Measurements from ENCODE around the gene CLOCK.

The CLOCK gene

DNA sequence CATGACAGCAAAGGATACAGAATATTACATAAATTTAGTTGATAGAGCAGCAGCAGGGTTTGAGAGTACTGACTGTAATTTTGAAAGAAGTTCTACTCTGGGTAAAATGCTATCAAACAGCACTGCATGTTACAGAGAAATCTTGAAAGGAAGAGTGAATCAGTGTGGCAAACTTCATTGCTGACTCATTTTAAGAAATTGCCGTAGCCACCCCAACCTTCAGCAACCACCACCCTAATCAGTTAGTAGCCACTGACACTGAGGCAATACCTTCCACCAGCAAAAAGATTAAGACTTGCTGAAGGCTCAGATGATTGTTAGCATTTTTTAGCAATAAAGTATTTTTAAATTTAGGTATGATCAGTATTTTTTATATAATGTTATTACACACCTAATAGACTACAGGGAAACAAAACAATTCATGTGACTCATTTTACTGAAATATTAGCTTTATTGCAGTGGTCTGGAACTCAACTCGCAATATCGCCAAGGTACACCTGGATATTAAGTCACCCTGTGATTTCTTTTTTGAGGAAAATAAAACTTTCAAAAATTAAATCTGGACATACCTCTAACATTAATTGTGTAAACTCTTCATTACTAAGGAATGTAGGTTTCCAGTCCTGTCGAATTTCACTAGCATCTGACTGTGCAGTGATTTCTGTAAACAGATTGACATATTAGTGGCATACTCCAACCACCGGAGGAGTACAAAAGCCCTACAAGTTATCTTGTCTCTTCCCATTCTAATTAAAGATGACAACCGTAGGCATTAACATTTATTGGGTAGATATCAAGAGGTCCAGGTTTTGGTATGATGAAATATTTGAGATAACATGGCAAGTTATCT lies 71.1 kb downstream of the CLOCK start:
- ATAC-seq, result peak; percentile 56 to 61

GRCh38 chr4:55469979-55470378 lies 76.7 kb downstream of the CLOCK start:
- no peak for ATAC-seq

GRCh38 chr4:55468724-55469123 lies 78.0 kb downstream of the CLOCK start:
- ATAC-seq, result no peak

DNA sequence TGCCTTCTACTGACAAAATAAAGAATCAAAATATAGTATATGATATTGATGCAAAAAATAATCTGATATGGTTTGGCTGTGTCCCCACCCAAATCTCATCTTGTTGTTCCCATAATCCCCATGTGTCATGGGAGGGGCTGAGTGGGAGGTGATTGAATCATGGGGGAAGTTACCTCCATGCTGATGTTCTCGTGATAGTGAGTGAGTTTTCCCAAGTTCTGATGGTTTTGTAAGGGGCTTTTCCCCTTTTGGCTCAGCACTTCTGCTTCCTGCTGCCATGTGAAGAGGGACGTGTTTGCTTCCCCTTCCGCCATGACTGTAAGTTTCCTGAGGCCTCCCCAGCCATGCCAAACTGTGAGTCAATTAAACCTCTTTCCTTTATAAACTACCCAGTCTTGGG lies 80.7 kb downstream of the CLOCK start:
- ATAC-seq, result no peak

DNA sequence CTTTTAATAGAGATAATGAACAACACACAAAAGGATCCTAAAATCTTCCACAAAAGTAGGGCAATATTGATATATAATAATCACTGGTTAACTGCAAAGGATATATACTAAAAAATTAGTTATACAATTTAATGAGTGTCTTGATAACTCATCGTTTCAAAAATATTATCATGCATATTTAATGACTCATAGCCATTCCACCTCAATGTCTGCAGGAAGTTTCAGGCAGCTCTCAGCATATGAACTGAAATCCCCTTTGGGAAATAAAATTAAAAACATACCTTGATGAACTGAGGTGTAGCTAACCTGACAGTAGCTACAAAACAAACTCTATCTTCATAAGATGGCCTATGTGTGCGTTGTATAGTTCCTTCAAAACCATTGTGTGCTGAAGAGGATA lies 88.1 kb downstream of the CLOCK start:
- no peak for ATAC-seq

DNA sequence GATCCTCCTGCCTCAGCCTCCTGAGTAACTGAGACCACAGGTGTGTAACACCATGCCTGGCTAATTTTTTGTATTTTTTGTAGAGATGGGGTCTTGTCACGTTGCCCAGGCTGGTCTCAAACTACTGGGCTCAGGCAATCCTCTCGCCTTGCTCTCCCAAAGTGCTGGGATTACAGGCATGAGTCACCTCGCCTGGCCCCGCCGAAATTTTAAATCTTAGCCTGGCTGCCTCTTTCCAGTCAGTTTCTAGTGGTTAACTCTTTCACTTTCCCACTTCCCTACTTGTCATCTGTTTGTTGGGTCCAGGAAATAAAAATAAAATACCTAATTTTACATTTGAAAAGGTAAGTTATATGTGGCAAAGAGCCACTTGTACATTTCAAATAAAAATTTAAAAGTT lies 88.5 kb downstream of the CLOCK start:
- ATAC-seq, result no peak

- no peak for ATAC-seq
These were observed 96.1 kb downstream of the CLOCK start for GRCh38 chr4:55450566-55450965.

DNA sequence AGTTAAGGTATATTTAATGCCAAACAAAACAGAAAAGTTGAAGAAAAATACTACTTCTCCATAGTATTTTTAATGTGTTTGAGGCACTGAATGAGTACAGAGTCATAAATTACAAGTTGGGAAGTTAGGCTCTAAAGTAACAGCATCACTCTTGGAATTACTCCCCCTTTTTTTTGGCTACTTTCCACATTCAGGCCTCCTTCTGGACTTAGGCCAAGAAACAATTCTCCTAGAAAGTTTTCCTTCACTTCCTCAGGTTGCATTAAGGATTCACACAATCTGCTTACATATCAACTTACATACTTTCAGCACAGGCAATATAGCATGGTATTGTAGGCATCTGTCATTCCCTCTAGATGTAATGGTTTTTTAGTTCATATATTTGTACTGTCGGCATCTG lies 98.9 kb downstream of the CLOCK start:
- ATAC-seq, result no peak

- no peak for ATAC-seq
These were observed 99.5 kb downstream of the CLOCK start for GRCh38 chr4:55447108-55447708.

- no peak for ATAC-seq
These were observed 100.2 kb downstream of the CLOCK start for GRCh38 chr4:55446578-55446922.

DNA sequence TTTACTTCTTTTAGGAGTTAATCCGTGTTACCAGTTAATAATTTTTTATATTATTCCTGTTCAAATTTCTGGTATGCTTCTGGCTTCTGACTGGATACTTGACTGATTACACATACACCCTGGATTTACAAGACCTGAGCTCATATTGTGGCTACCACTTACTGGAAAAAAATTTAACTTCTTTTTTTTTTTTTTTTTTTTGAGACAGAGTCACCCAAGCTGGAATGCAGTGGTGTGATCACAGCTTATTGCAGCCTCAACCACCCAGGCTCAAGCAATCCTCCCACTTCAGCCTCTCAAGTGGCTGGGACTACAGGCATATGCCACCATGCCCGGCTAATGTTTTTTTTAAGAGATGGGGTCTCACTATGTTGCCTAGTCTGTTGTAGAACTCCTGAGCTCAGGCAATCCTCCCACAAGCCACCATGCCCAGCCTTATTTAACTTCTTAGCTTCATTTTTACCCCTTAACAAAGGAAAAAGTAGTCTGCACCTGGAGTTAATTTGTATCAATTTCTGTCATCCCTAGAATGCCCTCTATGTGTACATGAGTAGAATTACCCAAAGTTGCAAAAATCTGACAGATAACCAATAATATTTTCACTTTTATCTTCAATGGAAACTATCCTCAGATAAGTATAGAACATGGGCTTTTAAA lies 100.7 kb downstream of the CLOCK start:
- no peak for ATAC-seq

- ATAC-seq, result no peak
These were observed 101.9 kb downstream of the CLOCK start for GRCh38 chr4:55444827-55445226.

DNA sequence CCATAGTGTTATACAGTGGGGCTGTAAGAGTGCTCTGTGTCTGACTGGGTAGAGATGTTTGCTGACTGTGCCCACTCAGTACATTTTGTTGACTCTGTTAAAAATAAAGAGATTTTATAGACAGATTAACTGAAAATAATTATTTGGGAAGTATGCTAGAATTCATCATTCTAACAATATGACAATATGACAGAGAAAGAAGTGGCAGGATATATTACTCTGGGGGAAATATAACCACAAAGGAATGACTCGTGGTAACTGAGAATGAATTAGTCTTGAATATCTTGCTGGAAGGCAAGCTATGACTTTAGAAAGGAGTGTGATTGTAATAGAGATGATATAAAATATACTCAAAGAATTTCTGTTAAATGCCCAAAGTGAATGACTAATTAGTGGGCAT lies 104.2 kb downstream of the CLOCK start:
- peak in 1 of 2 donors; percentile 27 for ATAC-seq

- no peak for ATAC-seq
These were observed 105.9 kb downstream of the CLOCK start for GRCh38 chr4:55440786-55441185.

- ATAC-seq, result no peak
These were observed 107.7 kb downstream of the CLOCK start for GRCh38 chr4:55439023-55439422.

DNA sequence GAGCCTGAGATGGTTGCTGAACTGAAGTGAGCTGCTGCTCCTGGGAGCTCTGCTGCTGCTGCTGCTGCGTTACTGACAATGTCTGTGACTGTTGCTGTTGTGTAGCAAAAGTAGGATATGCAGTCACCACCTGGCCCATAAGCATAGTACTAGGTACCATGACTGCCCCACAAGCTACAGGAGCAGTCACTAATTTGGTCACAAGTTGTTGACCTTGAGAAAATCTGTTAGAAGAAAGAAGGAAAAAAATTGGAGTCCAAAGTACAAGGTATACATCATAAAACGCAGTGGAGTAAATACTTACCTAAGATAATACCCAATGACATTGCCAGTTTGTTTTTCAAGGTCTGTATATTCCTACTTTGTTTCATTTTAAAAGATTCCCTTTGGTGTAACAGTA lies 108.4 kb downstream of the CLOCK start:
- ATAC-seq, result no peak

DNA sequence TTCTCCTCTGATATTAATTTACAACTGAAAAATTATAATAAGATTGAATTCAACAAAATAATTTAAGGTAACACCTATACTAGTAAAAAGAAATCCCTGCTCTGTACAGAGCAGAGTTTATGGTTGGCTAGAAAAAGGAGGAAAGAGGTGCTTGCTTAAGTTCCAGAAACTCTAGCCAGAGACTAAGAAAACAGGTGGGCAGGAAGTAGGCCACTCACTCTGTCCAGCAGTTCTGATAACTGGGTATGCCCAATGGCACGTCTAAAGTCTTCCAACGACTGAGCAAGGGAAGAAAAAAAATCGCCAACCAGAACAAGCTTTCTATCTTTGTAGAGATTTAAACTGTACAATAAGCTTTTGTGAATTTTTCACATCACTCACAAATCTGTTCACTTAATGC lies 108.9 kb downstream of the CLOCK start:
- ATAC-seq, result no peak

DNA sequence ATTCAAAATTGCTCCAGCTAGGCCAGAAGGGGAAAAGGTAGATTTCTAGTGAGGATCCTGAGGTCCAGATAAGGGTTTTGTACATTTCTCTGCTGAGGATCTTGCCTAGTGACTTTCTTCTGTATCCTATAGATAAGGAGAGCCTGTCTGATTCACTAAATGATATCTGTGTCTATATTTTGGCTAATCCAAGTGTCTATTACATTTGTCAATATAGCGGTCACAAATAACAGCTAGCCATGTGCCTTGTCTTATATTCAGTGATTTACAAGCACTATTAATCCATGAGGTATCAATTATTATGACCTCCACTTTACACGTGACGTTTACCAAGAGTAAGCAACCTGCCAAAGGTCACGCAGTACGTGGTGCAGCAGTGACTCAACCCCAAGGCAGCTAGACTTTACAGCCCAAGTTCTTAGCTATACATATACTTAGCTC lies 109.3 kb downstream of the CLOCK start:
- no peak for ATAC-seq

GRCh38 chr4:55435141-55435841 lies 111.4 kb downstream of the CLOCK start:
- peak; percentile 71 to 87 for ATAC-seq

DNA sequence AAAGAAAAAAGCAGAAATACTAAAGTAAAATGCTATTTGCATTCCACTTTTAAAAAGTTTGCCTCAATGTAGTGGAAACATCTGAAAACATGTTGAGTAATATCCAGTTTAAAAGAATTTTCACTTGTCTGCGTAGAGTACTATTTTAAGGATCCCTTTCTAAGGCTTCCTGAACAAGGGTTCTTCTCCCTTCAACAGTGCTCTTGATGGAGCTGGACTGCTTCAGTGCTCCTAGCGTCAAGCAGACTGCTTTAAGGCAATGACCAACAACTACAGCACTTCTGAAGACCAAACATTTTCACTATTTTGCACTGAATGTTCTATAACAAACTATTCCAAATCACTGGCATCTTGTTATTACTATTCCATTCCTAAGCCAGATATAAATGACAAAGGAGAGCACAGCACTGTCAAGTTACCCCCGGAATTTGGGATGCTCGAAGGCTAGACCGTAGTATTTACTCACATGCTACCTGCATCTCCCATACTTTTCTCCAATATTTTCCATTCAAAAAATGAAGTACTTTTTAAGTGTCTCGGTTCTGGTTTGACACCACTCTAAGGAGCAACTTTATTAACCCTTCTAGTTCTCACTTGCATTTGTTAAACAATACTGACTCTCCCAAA lies 114.9 kb downstream of the CLOCK start:
- ATAC-seq, result no peak

DNA sequence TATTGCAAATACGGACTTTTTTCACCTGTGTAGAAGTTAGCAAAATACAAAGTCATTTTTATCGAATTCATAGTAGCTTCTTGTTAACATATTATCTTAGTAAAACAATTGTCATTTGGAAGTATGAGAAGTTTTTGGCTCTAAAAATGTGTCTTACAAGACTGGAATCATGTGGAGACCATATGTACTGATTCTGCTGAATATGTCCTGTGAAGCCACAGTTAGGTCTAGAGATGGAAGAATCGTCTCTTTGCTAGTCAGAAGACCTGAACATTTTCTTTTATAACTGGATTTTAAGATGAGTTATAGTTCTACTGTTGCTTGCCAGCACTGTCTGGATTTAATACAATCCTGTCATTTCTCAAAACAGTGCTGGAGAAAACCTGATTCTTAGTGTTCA lies 121.9 kb downstream of the CLOCK start:
- ATAC-seq, result no peak

DNA sequence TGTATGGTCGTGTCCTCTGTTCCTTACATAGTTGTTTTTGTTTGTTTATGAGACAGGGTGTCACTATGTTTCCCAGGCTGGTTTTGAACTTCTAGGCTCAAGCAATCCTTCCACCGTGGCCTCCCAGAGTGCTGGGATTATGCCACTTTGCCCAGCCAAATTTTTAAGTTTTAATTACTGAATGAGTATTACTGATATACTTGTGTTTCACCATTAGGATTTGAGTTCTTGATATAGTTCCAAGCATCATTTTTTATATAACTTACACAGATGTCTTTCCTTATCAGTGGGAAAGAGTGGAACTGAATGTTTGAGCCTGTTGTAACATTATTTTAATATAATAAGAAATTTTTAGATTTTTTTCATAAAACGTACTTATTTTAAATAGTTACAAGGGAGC lies 130.5 kb downstream of the CLOCK start:
- ATAC-seq, result no peak

- ATAC-seq, result no peak
These were observed 135.1 kb downstream of the CLOCK start for GRCh38 chr4:55411621-55412020.

All from activated CD4-positive, CD25-positive, alpha-beta regulatory T cell treated with anti-CD3 and anti-CD28 coated beads, Interleukin-2, amount 50 U/mL, for 24 hours (primary cell).